ENCODE results near the gene DMXL1.
A peak's percentile ranks its signal among the peaks of the same experiment; 100 is the strongest.

Gene DMXL1

DNA sequence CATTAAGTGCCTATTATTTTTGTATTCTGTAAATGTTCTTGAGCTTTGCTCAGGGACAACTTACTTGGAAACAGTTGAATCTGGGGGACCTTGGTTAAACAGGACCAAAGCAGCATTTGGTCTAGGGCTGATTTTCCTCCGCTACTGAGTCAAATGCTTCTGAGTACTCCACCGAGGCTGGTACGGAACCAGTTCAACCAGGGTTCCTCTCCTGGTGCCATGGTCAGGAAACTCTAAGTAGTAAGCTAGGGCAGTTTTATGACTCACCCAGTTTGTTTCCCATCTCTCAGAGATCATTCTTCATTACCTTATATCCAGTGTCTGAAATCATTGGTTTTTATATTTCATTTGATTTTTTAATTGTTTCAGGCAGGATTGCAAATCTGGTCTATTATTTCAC is 173.0 kb downstream of the DMXL1 start:
- no peak overlapping the region for H3K4me3 ChIP-seq (ENCODE audit: low read depth, low read length)
- DNase-seq (ENCODE audit: low read depth) = no peak
- TF ChIP-seq, protein P1, sequence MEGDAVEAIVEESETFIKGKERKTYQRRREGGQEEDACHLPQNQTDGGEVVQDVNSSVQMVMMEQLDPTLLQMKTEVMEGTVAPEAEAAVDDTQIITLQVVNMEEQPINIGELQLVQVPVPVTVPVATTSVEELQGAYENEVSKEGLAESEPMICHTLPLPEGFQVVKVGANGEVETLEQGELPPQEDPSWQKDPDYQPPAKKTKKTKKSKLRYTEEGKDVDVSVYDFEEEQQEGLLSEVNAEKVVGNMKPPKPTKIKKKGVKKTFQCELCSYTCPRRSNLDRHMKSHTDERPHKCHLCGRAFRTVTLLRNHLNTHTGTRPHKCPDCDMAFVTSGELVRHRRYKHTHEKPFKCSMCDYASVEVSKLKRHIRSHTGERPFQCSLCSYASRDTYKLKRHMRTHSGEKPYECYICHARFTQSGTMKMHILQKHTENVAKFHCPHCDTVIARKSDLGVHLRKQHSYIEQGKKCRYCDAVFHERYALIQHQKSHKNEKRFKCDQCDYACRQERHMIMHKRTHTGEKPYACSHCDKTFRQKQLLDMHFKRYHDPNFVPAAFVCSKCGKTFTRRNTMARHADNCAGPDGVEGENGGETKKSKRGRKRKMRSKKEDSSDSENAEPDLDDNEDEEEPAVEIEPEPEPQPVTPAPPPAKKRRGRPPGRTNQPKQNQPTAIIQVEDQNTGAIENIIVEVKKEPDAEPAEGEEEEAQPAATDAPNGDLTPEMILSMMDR (IDR thresholded peaks at IDR 0.05; ENCODE audit: insufficient read depth, low read depth, low read length, missing control alignments) = no peak

DNA sequence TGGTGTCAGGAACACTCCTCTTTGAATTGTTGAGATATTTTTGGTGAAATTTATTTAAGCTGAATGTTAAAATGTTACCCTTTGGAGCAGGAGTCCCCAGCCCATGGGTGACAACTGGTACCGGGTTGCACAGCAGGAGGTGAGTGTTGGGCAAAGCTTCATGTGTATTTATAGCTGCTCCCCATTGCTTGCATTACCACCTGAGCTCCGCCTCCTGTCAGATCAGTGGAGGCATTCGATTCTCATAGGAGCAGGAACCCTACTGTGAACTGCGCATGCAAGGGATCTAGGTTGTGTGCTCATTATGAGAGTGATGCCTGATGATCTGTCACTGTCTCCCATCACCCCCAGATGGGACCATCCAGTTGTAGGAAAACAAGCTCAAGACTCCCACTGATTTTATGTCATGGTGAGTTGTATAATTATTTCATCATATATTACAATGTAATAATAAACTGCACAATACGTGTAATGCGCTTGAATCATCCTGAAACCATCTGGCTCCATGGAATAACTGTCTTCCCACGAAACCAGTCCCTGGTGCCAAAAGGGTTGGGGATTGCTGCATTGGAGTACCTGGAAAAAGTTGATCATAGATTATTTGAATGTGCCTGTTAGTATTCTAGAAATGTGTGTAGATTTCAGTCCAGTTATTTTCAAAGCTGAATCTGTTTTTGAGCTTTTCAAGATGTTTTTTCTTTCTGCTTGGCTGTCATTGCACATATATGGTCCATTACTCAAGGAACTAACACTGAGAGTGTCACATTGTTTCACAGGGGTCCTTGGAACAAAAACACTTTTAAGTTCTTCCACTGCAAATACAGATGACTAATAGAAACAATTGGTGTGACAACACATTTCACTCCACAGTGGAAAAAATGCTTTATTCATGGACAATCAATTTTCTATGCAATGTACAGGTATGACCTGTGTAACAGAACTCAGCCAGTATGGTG is 180.3 kb downstream of the DMXL1 start:
- H3K4me3 ChIP-seq (ENCODE audit: low read depth, low read length) = no peak overlapping the region
- no peak for DNase-seq (ENCODE audit: low read depth)
- TF ChIP-seq, protein P1 (IDR thresholded peaks at IDR 0.05; ENCODE audit: insufficient read depth, low read depth, low read length, missing control alignments) = no peak

DNA sequence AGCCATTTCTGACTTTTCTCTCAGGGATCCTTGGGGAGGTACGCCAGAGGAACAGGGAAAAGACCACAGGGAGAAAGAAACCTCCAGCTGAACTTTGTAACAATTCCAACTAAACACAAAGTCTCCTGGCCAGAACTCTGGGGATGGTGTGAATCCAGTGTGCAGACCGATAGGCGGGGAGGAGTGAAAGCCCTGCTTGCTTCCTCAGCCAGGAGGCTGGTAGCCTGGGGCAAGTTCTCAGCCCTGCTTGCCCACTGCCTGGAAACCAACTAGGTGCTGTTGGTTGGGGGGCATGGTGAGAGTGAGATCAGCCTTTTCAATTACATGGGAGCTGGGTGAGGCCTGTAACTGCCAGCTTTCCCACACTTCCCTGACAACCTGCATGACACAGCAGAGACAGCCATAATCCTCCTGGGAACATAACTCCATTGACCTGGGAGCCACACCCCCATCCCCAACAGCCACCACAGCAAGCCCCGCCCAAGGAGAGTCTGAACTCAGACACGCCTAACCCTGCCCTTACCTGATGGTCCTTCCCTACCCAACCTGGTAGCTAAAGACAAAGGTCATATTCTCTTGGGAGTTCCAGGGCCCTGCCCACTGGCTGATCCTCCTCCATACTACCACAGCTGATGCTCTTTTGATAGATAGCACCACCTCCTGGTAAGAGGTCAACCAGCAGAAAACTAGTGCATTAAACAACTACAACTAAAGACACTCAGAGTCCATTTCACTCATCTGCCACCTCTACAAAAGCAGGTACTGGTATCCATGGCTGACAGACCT is 184.9 kb downstream of the DMXL1 start:
- peak; percentile 34 for DNase-seq (ENCODE audit: low read depth)
- TF ChIP-seq, protein P1 (IDR thresholded peaks at IDR 0.05; ENCODE audit: insufficient read depth, low read depth, low read length, missing control alignments) = peak; percentile 29
- no peak overlapping the region for H3K4me3 ChIP-seq (ENCODE audit: low read depth, low read length)

DNA sequence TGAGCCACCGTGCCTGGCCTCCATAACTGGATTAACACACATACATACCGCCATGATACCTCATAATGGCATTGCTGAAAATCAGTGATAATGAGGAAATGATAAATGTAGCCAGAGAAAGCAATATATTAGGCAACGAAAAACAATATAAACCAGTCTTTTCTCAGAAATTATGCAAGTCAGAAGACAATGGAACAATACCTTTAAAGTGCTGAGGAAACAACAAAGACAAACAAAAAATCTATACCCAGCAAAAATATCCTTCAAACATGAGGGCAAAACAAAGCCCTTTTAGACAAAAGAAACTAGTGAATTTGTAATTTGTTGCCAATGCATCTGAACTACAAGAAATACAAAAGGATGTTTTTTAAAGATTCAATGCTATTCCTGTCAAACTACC is 186.7 kb downstream of the DMXL1 start:
- no peak for DNase-seq (ENCODE audit: low read depth)
- no peak overlapping the region for H3K4me3 ChIP-seq (ENCODE audit: low read depth, low read length)
- TF ChIP-seq, protein P1 (IDR thresholded peaks at IDR 0.05; ENCODE audit: insufficient read depth, low read depth, low read length, missing control alignments) = no peak

DNA sequence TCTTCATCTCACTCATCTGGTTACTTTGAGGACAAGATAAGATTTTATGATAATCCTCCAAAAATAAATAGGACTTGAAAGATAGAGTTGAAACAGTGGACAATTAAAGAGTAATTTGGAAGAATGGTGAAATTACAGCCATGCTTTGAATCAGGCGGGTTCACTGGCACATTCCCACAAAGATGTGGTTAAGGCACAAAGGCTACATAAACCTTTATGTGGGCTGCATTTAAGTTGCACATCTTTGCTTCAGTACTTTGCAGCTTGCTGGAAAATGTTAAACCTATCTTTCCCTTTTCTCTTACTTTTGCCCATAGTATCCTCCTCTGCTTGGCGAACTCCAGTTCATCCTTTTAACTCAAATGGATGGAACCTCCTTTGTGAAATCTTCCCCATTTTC is 192.8 kb downstream of the DMXL1 start:
- TF ChIP-seq, protein P1 (IDR thresholded peaks at IDR 0.05; ENCODE audit: insufficient read depth, low read depth, low read length, missing control alignments) = no peak
- no peak overlapping the region for H3K4me3 ChIP-seq (ENCODE audit: low read depth, low read length)
- no peak for DNase-seq (ENCODE audit: low read depth)

DNA sequence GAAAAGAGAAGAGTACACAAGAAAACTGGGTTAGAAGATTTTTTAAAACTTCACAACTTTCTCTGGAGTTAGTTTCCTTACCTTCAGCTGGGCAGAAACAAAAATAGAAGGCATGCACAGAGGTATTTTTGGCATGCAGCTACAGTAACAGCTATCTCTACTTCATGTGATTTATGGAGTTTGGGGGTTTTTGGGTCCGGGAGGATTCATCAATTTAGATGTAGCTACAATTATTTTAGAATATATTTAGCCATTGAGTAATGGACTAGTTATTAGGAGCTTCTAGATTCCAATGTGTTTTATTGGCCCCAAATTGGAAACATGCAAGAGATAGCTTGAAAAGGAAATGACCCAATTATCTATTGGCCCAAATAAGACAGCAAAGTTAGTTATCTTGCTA is 193.3 kb downstream of the DMXL1 start:
- no peak for DNase-seq (ENCODE audit: low read depth)
- TF ChIP-seq, protein P1 (IDR thresholded peaks at IDR 0.05; ENCODE audit: insufficient read depth, low read depth, low read length, missing control alignments) = no peak
- no peak overlapping the region for H3K4me3 ChIP-seq (ENCODE audit: low read depth, low read length)
